HG03378 (cell line): ENCODE data around the gene PTPRN2.

Experiments used
- ATAC-seq: cut with Tn5 transposase; IDR thresholded peaks from one replicate; pipeline ENCODE4 v1.9.1; 2021; ENCODE audit warnings: mild to moderate bottlenecking, moderate library complexity; ENCODE audit not compliant: unreplicated experiment

Gene PTPRN2

GRCh38 chr7:157619753-157620525 lies 967.7 kb downstream of the PTPRN2 start:
- ATAC-seq = no peak

GRCh38 chr7:157618823-157619606 lies 968.6 kb downstream of the PTPRN2 start:
- no peak for ATAC-seq

DNA sequence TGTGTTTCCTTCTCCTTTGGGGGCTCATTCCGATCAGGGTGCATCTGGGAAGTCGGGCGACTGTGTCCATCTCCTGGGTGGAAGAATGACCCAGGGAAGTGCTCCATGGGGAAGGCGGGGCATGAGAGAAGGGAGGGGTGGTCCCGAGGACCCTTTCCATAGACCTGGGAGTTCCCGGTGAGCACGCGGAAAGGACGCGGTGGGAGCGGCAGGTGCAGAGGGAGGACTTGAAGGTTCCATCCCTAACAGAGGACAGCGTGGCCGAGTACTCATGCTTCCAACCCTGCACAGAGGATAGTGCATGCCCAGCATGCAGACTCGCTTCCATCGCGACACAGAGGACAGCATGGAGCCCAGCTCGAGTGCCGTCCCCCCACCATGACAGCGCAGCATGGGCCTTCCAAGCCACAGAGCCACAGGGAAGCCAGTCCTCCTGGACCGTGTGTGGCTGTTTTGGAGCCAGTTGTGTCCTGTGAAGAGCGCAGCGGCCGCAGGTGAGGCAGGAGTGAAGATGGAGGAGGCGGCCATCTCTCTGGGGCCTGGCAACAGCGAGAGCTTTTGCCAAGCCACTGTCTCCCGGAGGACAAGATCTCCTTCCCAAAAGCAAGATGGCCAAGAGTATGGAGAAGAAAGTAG lies 969.4 kb downstream of the PTPRN2 start:
- no peak for ATAC-seq

DNA sequence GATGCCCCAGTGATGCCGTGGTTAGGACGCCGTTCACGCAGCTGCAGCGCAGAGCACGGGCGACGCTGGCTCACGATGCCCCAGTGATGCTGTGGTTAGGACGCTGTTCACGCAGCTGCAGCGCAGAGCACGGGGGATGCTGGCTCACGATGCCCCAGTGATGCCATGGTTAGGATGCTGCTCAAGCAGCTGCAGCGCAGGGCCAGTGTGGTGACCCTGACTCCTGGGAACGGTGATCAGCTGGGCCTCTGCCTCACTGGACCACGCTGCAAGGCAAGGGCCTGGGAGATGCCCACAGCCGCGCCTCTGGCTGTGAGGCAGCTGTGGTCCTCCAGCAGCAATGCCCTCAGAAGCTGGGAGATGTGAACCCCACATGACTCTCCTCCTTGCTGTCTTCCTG lies 970.2 kb downstream of the PTPRN2 start:
- no peak for ATAC-seq

DNA sequence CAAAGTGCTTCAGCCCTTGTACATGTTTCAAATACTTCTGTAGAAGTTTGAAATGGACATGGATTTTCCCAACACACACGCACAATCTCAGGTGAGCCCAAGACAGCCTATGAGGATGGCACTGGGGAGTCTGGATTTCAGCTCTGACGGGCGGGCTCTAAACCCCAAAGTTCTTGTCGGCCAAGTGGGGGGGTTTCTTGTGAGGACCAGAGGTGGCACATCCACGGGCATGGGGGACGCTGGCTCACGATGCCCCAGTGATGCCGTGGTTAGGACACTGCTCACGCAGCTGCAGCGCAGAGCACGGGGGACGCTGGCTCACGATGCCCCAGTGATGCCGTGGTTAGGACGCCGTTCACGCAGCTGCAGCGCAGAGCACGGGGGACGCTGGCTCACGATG lies 970.7 kb downstream of the PTPRN2 start:
- no peak for ATAC-seq

DNA sequence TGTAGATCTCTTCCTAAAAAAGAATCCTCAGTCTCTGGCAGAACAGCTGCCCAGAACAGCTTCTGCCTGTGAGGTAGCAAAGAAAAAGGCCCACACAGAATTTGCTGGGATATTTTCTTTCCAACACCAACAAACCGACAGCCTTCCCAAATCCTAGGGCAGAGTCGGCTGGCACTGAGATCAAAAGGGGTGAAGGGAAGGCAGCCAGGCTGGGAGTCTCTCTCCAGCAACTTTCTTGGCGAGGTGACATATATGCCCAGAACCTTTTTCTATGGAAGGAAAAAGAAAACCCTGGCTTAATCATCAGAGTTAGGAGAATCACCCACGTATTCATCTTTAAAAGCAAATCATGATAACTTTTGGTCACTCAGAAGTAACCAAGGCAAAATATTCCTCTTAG lies 971.2 kb downstream of the PTPRN2 start:
- no peak for ATAC-seq

DNA sequence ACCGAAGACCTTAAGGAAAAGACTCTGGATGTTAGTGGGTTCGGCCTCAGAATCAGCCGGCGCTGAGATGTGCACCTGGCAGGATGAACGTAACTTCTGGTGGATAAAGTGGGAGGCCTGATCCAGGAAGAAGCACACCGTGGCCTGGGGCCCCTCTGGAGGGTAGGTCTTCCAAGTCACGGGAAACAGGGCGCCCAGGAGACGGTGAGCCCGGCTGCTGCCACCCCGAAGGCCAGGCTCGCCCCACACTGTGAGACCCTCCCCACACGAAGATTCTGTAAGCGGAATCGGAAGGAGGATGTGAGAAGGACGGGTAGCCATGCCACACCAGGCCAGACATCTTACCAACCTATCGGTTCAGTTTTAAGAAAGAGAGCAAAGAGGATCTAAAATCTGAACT lies 971.8 kb downstream of the PTPRN2 start:
- ATAC-seq = no peak

GRCh38 chr7:157615101-157615817 lies 972.4 kb downstream of the PTPRN2 start:
- ATAC-seq = no peak

DNA sequence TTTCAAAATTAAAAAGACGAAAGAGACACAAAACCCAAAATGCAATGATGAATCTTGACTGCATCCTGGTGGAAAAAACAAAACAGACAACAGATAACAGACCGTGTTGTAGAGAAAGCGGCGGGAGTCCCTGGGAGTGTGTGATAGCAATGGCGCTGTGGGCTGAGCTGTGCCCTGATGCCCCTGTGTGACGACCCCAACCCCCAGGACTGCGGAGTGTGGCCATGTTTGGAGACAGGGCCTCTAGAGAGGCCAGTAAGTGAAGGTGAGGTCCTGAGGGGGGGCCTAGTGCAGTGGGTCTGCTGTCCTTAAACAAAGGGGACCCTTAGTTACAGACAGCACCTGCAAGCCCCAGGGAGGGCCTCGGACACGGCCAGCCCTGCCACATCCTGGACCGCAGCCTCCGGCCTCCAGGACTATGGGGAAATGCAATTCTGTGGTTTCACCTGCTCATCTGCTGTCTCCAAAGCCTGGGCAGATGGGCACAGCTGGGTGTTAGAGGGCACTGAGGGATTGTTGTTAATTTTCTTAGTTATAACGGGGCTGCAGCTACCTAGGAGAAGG lies 973.1 kb downstream of the PTPRN2 start:
- ATAC-seq = no peak

DNA sequence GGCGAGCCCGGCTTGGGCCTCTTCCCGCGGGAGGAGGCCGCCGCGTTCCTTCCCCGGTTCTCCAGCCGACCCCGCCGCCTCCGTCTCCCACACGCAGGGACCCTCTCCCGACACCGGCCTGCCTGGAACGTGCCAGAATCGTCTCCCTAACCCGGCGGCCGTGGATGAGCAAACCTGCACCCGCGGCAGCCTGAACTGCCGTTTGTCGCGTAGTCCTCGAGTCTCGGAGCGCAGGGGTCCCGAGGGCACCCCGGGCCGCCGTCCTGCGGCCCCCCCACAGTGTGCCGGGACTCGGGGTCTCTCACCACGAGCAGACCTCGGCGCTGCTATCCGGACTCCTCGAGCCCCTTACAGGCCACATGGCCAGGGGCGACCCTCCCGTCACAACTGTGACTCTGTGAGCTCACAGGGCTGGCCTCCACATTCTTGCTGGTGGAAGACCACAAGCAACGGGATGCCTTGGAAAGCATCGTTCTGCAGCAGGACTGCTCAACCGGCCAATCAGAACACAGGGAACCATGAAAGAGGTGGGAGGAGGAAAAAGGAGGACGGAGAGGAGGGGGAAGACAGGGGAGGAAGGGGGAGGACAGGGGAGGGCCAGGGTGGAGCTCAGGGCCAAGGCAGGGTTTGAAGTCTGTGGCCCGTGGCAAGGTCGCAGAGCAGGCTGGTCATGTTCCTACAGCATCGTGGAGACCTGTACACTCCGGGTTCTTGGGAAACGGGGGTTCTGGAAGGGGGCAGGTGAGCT lies 973.9 kb downstream of the PTPRN2 start:
- no peak for ATAC-seq

DNA sequence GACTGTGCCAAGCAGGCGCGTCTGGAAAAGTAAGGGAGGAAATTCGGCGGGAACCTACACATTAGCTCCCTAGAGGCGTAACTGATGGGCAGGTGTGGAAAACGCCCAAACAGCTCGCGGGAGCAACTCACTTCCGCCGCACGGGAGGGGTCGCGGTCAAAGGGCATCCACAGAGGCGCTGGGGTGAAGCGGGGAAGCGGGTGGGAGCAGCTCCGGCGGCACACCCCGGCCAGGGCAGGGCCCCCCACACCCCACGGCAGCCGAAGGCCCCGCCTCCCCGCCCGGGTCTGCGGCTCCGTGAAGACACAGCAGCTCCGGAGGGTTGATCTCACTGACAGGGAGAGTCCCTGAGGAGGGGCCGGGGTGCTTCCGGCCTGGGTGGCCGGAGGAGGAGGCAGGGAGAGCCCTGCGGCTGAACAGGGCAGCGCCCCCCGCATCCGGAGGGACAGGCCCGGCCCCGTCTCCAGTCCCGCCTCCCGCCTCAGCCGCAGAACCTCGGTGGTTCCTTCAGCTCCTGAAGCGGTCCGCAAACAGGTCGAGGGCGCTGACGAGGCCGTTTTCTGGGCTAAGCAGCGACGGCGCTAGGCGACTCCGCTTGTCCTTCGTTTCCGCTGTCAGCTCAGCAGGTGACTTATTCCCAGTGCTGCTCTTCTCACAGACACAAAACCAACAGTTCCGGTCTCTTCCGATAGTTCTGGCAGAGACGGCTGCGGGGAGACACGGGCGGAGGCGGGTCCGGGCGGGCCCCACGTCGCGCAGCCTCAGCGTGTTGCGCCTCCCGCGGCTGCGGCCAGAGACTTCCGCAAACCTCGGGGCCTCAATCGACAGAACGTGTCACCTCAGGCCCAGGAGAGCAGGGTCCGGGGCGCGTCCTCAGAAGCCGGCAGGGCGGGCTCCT lies 974.7 kb downstream of the PTPRN2 start:
- peak; percentile 68 for ATAC-seq

DNA sequence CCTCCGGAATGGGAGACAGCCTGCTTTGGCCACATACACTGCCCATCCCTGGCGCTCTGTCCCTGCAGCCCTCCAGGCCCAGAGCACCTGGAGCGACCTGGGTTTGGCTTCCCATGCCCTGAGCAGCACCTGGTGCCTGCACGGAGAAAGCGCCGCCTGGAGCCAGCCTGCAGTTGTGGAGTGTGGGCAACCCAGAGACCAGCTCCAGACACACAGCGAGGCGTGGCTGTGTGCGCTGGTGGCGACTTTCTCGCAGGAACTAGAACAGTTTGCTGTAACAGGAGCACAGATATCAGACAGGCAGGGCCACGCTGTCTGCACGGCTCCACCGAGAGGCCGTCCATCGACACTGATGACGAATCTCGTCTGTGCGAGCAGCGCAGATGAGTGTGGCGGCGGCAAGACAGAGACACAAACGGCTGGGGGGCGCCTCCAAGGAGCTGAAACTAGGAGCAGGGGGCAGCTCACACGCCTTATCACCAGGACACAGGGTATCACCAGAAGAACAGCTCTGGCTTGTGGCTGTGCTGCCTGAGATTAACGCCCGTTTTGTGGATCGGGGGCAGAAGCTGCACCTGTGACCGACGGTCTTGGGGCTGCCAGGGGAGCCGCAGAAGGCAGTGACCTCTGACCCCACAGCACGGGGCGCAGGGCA lies 975.5 kb downstream of the PTPRN2 start:
- no peak for ATAC-seq

DNA sequence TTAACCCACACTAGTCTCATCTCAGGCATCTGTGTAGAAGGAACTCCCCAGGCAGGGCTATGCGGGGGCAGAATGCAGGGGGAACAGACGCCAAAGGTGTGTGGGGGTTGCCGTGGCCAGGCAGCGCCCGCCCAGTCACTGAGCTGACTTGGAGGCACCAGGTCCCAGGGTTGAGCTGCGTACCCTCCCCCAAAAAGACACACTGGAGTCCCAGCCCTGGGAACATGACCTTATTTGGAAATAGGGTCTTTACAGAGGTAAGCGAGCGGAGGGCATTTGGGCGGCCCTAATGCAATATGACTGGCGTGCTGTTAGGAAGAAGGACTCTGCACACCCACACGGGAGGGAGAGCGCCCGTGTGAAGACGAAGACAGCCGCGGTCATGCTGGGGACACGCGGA lies 976.3 kb downstream of the PTPRN2 start:
- no peak for ATAC-seq

DNA sequence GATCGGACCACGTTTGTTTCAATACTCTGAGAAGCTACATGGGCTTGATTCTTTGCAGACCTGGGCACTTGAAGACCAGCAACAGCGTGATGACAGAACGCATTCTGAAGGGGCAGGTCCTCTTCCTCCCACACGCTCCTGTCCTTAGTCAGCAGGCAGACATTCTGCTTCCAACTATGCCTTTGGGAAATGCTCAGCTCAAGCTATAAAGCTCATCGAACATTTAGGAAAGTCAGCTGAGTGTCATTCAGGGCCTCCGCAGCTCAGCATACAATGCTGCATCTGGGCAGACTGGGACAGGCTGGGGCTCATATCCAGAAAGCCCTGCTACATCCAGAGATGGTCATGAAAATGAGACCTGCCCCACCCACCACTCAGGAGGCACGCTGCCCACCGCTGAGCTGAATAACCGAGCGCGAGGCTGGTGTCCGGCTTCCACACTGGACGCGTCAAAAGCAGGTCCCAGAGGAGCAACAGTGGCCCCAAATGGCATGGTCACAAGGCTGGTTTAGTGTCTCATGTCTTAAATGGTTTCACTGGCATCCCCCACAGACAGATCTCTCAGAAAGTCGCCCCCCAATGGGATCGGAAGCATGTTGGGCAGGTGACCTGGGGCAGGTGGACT lies 976.8 kb downstream of the PTPRN2 start:
- ATAC-seq = no peak

- no peak for ATAC-seq
These were observed 977.5 kb downstream of the PTPRN2 start for GRCh38 chr7:157609932-157610640.

- ATAC-seq = no peak
These were observed 978.1 kb downstream of the PTPRN2 start for GRCh38 chr7:157609516-157609915.

DNA sequence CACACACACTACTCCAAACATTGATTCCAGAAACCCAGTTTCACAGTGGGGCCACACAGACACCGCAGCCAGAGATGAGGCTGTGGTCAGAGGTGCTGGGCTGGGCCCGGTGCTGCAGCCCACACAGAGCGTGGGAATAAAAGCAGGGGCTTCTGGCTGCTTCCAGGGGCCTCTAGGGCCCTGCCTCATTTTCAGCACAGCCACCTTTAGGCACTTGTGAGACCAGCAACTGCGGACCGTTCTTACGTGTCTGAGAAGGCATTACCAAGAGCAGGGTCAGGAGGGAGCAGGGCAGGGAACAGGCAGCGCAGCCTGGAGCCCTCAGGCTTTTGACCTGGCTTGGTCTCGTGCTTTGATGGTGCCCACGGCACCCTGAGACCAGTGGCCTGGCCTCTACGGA lies 980.4 kb downstream of the PTPRN2 start:
- ATAC-seq = no peak

- no peak for ATAC-seq
These were observed 981.5 kb downstream of the PTPRN2 start for GRCh38 chr7:157606140-157606539.
